Trophoblast cell (in vitro differentiated cells and primary cell): ENCODE data around the gene CRADD.
A peak's percentile ranks its signal among the peaks of the same experiment; 100 is the strongest.
"Not testable (repeated sequence)": the region's sequence is repeated elsewhere in the genome, so short reads cannot be mapped to it uniquely, and the experiment has no call there.

ENCODE experiments used
- DNase-seq, 2 donors: peaks; one replicate each; pipeline ENCODE4 v3.0.0-alpha.2; 2016
- H2AFZ ChIP-seq: 2 replicates; pipeline ENCODE4 v1.6.1; 2013; ENCODE audit warnings: low read length, moderate library complexity, mild to moderate bottlenecking; ENCODE audit not compliant: insufficient read depth, poor library complexity
- H2AK5ac ChIP-seq: 2 replicates; pipeline ENCODE4 v1.6.1; 2013; ENCODE audit warnings: mild to moderate bottlenecking, low read length
- H2BK120ac ChIP-seq: 2 replicates; pipeline ENCODE4 v1.6.1; 2013; ENCODE audit warnings: low read length, mild to moderate bottlenecking, moderate library complexity; ENCODE audit not compliant: insufficient read depth, poor library complexity
- H2BK12ac ChIP-seq: 2 replicates; pipeline ENCODE4 v1.6.1; 2013; ENCODE audit warnings: mild to moderate bottlenecking, low read length, moderate library complexity
- H2BK5ac ChIP-seq: 2 replicates; pipeline ENCODE4 v1.6.1; 2013; ENCODE audit warnings: low read length, low read depth, moderate library complexity, mild to moderate bottlenecking; ENCODE audit not compliant: poor library complexity
- H3K14ac ChIP-seq: 2 replicates; pipeline ENCODE4 v1.6.1; 2013; ENCODE audit warnings: mild to moderate bottlenecking, low read length
- H3K18ac ChIP-seq: 2 replicates; pipeline ENCODE4 v1.6.1; 2013; ENCODE audit warnings: mild to moderate bottlenecking, low read length
- H3K23ac ChIP-seq: 2 replicates; pipeline ENCODE4 v1.6.1; 2013; ENCODE audit warnings: low read length
- H3K27ac ChIP-seq: 2 replicates; pipeline ENCODE4 v1.5.1; 2013; ENCODE audit warnings: low read depth, mild to moderate bottlenecking, inconsistent platforms, low read length, moderate library complexity
- H3K27me3 ChIP-seq: 2 replicates; pipeline ENCODE4 v1.6.1; 2013; ENCODE audit warnings: inconsistent platforms, mild to moderate bottlenecking, low read length, moderate library complexity; ENCODE audit not compliant: insufficient read depth
- H3K36me3 ChIP-seq, 2 experiments: 1 replicate in 1 of 2; 2 replicates in 1 of 2; pipeline ENCODE4 v1.6.1; 2013; ENCODE audit warnings: low read length in 2 of 2, mild to moderate bottlenecking in 2 of 2, moderate library complexity in 1 of 2; ENCODE audit not compliant: insufficient read depth in 2 of 2, control insufficient read depth in 1 of 2
- H3K4ac ChIP-seq: 2 replicates; pipeline ENCODE4 v1.6.1; 2013; ENCODE audit warnings: low read depth, mild to moderate bottlenecking, low read length, moderate library complexity
- H3K4me1 ChIP-seq, 2 experiments: 1 replicate in 1 of 2; 2 replicates in 1 of 2; pipeline ENCODE4 v1.6.1; 2013; ENCODE audit warnings: low read length in 2 of 2, mild to moderate bottlenecking in 2 of 2, moderate library complexity in 1 of 2; ENCODE audit not compliant: insufficient read depth in 2 of 2, control insufficient read depth in 1 of 2
- H3K4me2 ChIP-seq: 2 replicates; pipeline ENCODE4 v1.6.1; 2013; ENCODE audit warnings: inconsistent platforms, mild to moderate bottlenecking, low read length, moderate library complexity
- H3K4me3 ChIP-seq: 2 replicates; pipeline ENCODE4 v1.5.1; 2013; ENCODE audit warnings: mild to moderate bottlenecking, low read depth, low read length, inconsistent platforms
- H3K79me1 ChIP-seq: one replicate; pipeline ENCODE4 v1.6.1; 2013; ENCODE audit warnings: low read length
- H3K79me2 ChIP-seq: 2 replicates; pipeline ENCODE4 v1.6.1; 2013; ENCODE audit warnings: low read length, mild to moderate bottlenecking; ENCODE audit not compliant: control insufficient read depth, insufficient read depth, poor library complexity
- H3K9ac ChIP-seq: 2 replicates; pipeline ENCODE4 v1.6.1; 2013; ENCODE audit warnings: mild to moderate bottlenecking, low read length
- H3K9me3 ChIP-seq: 2 replicates; pipeline ENCODE4 v1.6.1; 2013; ENCODE audit warnings: low read depth, mild to moderate bottlenecking, control low read depth, inconsistent platforms, low read length; ENCODE audit not compliant: insufficient read depth
- H4K12ac ChIP-seq: 2 replicates; pipeline ENCODE4 v1.6.1; 2013; ENCODE audit warnings: low read depth, mild to moderate bottlenecking, low read length, moderate library complexity
- H4K8ac ChIP-seq: 2 replicates; pipeline ENCODE4 v1.6.1; 2013; ENCODE audit warnings: low read depth, mild to moderate bottlenecking, low read length, moderate library complexity
- H4K91ac ChIP-seq: one replicate; pipeline ENCODE4 v1.6.1; 2013; ENCODE audit warnings: low read depth, mild to moderate bottlenecking, low read length, moderate library complexity
- WGBS: extraction: QIAGEN DNeasy Blood & Tissue Kit; methylation state at CpG from one replicate; pipeline ENCODE4 v1.1.7; 2013; ENCODE audit warnings: missing lambda C conversion rate; ENCODE audit not compliant: insufficient read length, insufficient coverage; ENCODE audit errors: extremely low coverage; 5-methylcytosine and 5-hydroxymethylcytosine counted together

Gene CRADD

DNA sequence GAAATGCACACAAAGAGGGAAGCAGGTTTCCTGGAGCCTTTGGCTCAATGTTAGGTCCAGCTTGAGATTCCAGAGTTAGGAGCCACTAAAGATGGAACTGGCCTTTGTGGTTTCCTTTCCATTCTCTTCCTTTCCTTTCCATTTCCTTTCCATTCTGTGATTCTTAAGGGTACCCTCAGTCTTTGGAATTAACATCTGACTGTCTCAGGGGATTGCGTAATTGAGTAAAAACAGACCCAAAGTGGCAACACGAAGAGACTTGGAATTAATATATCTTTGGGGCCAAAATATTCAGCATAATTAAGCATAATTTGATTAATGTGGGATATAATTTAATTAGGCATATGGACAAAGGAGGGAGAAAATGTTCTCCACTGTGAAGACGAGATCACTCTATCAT is 205.6 kb downstream of the CRADD start:
- Histone ChIP-seq H3K79me2 (no peaks in the 10 kb centered on the region), H3K27ac (no peak overlapping the region)

DNA sequence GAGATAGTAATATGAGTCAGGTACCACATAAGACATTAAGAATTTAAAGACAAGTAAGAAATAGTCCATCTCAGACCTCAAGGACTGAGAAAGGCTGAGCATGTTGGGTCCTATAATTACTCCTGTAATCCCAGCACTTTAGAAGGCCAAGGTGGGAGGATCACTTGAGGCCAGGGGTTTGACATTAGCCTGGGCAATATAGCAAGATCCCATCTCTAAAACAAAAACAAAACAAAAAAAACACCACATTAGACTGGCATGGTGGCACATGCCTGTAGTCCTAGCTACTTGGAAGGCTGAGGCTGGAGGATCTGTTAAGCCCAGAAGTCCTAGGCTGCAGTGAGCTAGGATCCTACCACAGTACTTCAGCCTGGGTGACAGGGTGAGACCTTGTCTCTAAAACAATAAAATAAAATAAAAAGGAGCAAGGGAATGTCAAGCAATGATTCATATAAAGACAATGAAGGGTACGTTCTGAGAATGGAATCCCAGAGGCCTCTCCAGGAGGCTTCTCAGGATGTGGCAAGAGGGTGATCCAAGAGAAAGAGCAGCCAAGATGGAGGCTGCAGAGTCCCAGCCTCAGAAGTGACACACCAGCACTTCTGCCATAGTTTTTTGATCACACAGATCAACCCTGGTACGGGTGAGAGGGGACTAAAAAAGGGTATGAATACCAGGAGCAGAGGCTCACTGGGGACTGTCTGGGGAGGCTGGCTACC is 206.4 kb downstream of the CRADD start:
- Histone ChIP-seq H3K14ac (no peak overlapping the region), H4K12ac (no peak overlapping the region), H2AK5ac (no peak overlapping the region), H3K79me2 (no peaks in the 10 kb centered on the region), H3K27me3 (no peaks in the 10 kb centered on the region), H3K79me1 (no peaks in the 10 kb centered on the region), H2BK120ac (no peak overlapping the region), H3K18ac (no peak overlapping the region), H3K23ac (no peak overlapping the region), H4K91ac (no peak overlapping the region), H2BK12ac (no peak overlapping the region), H3K9ac (no peak overlapping the region), H3K4me3 (no peak overlapping the region), H2AFZ (no peak overlapping the region), H3K4ac (no peak overlapping the region), H2BK5ac (no peak overlapping the region), H3K4me2 (no peak overlapping the region), H3K27ac (no peak overlapping the region), H3K9me3 (no peaks in the 10 kb centered on the region), H3K36me3 (no peaks in the 10 kb centered on the region), H4K8ac (no peak overlapping the region), H3K4me1 (peaks cover 3 to 5% of the 10 kb centered on the region in 2 experiments)
- WGBS = no CpG with 5 or more reads among the region's 2 CpGs
- peak; percentile 71 to 79 for DNase-seq

More for the DNA sequence above, 205.6 kb downstream of the CRADD start:
- no peak overlapping the region for H3K18ac ChIP-seq
- no peak overlapping the region for H3K9ac ChIP-seq
- no peak overlapping the region for H4K12ac ChIP-seq
- H3K4me3 ChIP-seq = no peak overlapping the region
- H2AFZ ChIP-seq = no peak overlapping the region
- H4K8ac ChIP-seq = no peak overlapping the region
- H3K14ac ChIP-seq = no peak overlapping the region
- H3K4me1 ChIP-seq = peaks cover 3 to 5% of the 10 kb centered on the region in 2 experiments
- H4K91ac ChIP-seq = no peak overlapping the region
- no peaks in the 10 kb centered on the region for H3K36me3 ChIP-seq
- H2AK5ac ChIP-seq = no peak overlapping the region
- no peaks in the 10 kb centered on the region for H3K9me3 ChIP-seq
- H3K79me1 ChIP-seq = no peaks in the 10 kb centered on the region
- H3K27me3 ChIP-seq = no peaks in the 10 kb centered on the region
- no peak overlapping the region for H3K4ac ChIP-seq
- WGBS = no CpG with 5 or more reads among the region's 3 CpGs
- no peak overlapping the region for H2BK12ac ChIP-seq
- DNase-seq = no peak
- H2BK5ac ChIP-seq = no peak overlapping the region
- no peak overlapping the region for H2BK120ac ChIP-seq
- no peak overlapping the region for H3K23ac ChIP-seq
- no peak overlapping the region for H3K4me2 ChIP-seq

DNA sequence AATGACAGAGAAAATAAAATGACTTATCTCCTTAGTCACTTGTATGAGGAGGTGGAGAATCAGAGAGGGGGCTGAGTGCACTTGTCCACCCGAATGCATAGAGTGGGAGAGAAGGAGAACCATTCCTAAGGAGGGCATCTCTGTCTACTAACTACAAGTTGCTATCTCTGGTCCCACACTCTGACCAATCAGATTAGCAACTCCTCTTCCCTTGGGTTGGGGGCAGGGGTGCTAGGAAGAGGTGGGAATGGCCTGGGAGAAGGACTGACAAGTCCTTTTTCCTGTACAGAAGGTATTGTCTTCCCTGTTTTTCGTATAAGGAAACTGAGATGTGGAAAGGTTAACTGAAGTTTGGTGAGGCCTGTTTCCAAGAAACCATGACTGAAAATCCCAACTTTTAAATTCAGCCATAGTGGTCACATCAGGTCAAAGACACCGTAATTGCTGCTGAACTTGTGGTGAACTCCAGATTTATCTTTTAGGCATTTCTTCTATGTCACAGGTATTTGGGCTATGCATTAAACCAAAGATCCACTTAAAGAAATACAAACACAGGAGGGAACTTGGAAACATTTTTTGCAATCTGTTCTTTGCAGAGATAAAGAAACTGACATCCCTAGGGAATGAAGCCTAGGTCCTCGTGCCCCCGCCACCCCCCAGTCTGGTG is 207.8 kb downstream of the CRADD start:
- H2BK120ac ChIP-seq = no peak overlapping the region
- H3K23ac ChIP-seq = no peak overlapping the region
- no peak overlapping the region for H4K91ac ChIP-seq
- no peak overlapping the region for H3K4me3 ChIP-seq
- no peaks in the 10 kb centered on the region for H3K27me3 ChIP-seq
- peaks cover 3 to 5% of the 10 kb centered on the region in 2 experiments for H3K4me1 ChIP-seq
- H3K79me1 ChIP-seq = no peaks in the 10 kb centered on the region
- H3K79me2 ChIP-seq = no peaks in the 10 kb centered on the region
- H3K14ac ChIP-seq = no peak overlapping the region
- peak overlapping the region; percentile 10 for H3K9ac ChIP-seq
- no peak overlapping the region for H3K4ac ChIP-seq
- H3K27ac ChIP-seq = no peak overlapping the region
- no peak overlapping the region for H2BK5ac ChIP-seq
- peak; percentile 42 to 72 for DNase-seq
- H4K8ac ChIP-seq = no peak overlapping the region
- WGBS = no CpG with 5 or more reads among the region's 5 CpGs
- H3K4me2 ChIP-seq = no peak overlapping the region
- no peak overlapping the region for H4K12ac ChIP-seq
- H3K18ac ChIP-seq = no peak overlapping the region
- no peaks in the 10 kb centered on the region for H3K9me3 ChIP-seq
- no peaks in the 10 kb centered on the region for H3K36me3 ChIP-seq
- H2AFZ ChIP-seq = no peak overlapping the region
- H2AK5ac ChIP-seq = no peak overlapping the region
- H2BK12ac ChIP-seq = no peak overlapping the region

DNA sequence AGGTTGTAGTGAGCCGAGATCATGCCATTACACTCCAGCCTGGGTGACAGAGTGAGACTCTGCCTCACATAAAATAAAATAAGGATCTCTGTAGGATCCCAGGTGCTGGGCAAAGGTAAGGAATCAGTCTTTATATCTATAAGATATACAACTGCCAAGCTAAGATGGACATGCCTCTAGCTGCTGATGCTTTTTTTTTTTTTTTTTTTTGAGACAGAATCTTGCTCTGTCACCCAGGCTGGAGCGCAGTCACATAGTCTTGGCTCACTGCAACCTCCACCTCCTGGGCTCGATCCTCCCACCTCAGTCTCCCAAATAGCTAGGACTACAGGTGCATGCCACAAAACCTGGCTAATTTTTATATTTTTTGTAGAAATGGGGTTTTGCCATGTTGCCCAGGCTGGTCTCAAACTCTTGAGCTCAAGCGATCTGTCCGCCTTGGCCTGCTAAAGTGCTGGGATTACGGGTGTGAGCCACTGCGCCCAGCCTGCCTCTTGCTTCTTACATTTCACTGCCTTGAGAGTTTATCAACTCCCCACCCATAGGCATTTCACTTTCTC is 208.9 kb downstream of the CRADD start:
- not testable (repeated sequence) for H2BK5ac ChIP-seq, H3K4me3 ChIP-seq, H3K79me1 ChIP-seq, H3K9me3 ChIP-seq, H3K27ac ChIP-seq, H3K36me3 ChIP-seq, H3K14ac ChIP-seq, H3K4ac ChIP-seq, H3K18ac ChIP-seq, H2BK12ac ChIP-seq, H3K27me3 ChIP-seq, H3K9ac ChIP-seq, H2BK120ac ChIP-seq, H4K91ac ChIP-seq, H4K12ac ChIP-seq, DNase-seq, H2AFZ ChIP-seq, H3K23ac ChIP-seq, H4K8ac ChIP-seq, H3K4me1 ChIP-seq, H3K4me2 ChIP-seq, H2AK5ac ChIP-seq, H3K79me2 ChIP-seq
- WGBS = no CpG with 5 or more reads among the region's 7 CpGs
